GM19452 (cell line): ENCODE data around the gene LAPTM5.

Source experiments
- ATAC-seq: cut with Tn5 transposase; IDR thresholded peaks from one replicate; pipeline ENCODE4 v1.9.1; 2021; ENCODE audit not compliant: unreplicated experiment

Gene LAPTM5

DNA sequence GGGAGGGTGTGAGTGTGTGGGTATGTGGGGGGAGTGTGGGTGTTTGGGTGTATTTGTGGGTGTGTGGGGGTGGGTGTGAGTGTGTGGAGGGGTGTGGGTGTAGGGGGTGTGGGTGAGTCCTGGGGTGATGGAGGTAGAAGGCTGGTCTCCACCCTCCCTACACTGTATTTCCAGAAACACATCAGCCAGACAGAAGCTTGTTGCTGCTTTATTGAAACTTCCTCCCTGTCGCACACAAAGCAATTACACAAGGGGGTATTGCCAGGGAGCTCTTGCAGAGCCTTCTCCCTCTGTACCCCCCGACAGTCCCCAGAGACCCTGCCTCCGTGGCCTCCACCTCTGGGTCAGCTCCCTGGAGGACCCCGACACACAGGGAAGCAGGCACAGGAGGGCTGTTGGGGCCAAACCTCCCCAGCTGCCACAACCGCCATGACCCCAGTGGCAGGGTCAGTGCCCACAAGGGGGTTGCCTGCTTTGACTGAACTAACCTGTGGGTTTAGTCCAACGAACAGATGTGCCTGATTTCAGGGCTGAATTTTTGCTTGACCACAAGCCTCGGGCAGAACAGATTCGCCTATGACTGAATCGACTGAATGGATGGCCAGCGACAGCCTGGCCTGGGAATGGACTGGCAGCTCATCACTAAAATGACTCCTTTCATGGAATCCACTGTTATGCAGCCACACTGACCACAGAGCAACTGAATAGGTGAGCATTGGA, 25.1 kb downstream of the LAPTM5 start:
- no peak for ATAC-seq

DNA sequence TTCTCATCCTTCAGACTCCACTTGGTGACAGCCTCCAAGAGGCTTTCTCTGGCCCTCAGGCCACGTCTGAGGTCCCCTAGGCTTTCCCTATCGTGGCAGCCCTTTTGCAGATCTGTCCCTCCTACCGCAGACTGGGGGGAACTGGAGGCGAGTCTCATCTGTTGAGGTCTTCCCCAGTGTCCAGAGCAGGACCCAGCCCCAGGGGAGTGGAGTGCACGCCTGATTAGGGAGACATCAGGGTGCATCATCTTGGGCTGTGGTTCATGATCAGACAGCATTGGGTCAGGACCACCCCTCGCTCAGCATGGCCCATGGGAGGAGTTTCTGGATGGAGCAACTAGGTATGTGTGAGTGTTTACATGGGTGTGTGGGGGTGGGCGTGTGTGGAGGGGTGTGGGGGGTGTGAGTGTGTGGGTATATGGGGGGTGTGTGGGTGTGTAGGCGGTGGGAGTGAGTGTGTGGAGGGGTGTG, 25.7 kb downstream of the LAPTM5 start:
- ATAC-seq, result no peak

DNA sequence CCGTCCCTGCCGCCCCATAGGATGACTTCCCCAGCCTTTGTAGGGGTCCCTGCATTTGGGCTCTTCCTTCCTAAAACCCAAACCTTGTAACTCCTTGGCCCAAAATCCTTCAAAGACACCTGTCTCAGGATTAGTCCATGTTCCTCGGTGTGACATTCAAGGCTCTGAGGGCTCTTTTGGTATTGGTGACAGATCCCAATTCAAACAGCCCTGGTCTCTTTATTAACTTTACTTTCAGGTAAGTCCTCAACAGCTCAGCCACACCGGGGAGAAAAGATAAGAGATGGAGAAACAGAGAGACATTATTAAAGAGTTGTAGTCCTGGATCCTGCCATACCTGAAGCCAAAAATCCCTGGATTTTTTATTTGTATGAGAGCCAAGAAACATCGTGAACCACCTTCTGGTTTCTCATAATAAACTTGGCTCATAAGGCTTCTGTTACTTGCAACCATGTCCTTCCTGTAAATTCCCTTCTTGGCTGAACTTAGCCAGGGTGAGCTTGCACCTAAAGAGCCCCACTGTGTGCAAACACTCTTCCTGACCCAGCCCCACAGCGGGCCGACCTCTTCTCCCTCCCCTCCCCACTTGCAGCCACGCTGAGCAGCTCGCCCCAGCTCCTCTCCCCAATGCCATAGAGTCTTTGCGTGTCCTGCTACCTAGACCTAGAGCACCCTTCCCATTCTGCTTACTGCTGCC, 26.3 kb downstream of the LAPTM5 start:
- ATAC-seq, result no peak

DNA sequence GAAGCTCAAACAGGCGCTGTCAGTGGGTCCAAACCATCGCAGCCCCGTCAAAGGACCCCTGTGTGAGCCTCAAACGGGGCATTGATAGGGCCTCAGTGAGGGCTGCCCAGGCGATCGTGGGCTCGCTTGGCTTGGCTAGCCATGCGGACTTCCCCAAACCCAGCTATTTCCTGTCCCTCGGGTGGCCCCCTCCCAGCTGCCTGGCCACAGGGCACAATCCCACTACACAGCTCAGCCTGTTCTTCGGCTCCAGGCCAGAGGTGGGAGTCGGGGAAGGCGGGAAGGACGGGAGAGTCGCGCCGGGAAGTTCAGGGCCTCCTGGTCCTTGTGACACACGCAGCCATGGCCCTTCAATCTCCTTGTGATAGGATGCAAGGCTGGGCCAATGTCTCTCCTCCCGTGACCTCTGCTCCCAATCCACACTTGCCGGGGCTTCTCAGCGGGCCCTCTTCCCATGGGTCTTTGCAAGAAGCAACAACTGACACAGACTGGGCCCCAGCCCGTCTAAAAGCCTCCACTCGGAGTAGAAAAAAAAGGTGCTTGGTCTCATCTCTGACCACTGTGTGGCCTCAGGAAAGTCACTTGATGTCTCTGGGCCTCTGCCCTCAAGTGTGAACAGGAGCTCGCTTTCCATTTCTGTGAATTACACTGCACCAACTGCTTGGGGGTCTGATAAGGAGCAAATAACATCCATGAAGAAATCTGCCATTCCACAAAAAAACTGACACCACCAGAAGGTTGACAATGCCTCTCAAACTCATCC, 27.0 kb downstream of the LAPTM5 start:
- no peak for ATAC-seq

GRCh38 chr1:30729901-30730300, 27.7 kb downstream of the LAPTM5 start:
- no peak for ATAC-seq

- no peak for ATAC-seq
Observed at GRCh38 chr1:30728832-30729638, 28.5 kb downstream of the LAPTM5 start.

DNA sequence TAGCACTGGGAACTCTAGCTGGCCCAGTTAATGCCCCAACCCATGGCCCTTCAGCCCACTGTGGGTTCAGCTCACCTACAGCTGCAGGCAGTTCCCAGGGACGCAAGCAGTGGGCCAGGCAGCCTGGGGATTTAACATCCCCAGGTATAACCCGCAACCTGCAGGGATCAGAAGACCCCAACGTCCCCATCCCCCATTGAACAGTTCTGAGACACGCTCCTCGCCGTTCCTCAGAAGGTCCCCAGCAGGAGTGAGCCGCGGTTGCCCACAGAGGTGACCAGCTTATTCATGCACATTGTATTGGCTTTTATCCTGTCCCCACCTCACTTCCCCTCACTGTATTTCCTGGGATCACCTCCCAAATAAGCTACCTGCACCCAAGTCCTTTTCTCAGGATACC, 29.2 kb downstream of the LAPTM5 start:
- no peak for ATAC-seq

DNA sequence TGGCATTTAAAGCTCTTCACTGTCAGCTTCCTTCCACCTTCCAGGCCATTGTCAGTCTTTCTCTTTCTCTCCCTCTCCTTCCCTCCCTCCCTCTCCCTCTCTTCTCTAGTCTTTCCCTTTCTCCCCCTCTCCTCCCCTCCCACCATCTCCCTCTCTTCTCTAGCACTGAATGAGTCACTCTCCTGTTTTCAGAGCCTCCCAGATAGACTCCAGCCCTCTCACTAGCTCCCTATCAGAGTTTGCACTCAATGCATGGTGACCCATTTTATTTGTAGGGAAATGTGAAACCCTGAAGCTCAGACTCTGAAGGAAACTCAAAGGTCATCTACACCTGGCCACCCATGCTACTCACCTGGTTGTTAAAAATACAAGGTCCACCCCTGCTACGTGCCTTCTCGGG, 29.8 kb downstream of the LAPTM5 start:
- ATAC-seq, result no peak

DNA sequence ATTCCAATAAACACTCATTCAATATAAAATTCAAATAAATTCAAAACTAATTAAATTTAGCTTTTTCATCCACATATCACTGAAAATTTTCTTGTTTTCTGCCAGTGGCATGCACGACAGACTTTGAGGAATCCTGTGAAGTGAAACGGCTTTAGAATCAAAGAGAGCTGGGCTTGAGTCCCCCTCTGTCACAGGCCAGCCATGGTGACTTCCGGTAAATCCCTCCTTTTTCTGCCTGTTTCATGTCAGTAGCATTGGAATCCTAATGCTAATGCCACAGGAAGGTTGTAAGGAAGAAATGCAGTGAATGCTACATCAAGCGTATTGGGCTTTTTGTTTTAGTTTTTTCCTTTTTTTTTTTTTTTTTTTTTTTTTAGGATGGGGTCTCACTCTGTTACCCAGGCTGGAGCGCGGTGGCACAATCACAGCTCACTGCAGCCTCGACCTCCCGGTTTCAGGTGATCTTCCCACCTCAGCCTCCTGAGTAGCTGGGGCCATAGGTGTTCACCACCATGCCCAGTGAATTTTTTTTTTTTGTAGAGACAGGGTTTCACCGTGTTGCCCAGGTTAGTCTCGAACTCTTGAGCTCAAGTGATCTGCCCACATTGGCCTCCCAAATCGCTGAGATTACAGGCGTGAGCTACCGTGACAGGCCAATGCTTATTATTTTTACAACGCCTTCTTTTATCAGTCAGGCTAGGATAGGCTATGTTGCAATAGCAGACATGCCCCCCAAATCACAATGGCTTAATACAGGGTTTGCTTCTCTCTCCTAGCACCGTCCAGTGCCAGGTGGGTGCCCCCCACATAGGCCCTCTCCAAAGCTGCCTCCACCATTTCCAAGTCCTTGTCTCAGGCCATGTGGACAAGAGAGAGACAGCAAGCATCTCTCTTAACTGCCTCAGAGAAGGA, 30.5 kb downstream of the LAPTM5 start:
- no peak for ATAC-seq

GRCh38 chr1:30726236-30726635, 31.3 kb downstream of the LAPTM5 start:
- no peak for ATAC-seq

GRCh38 chr1:30725450-30726095, 32.0 kb downstream of the LAPTM5 start:
- no peak for ATAC-seq

DNA sequence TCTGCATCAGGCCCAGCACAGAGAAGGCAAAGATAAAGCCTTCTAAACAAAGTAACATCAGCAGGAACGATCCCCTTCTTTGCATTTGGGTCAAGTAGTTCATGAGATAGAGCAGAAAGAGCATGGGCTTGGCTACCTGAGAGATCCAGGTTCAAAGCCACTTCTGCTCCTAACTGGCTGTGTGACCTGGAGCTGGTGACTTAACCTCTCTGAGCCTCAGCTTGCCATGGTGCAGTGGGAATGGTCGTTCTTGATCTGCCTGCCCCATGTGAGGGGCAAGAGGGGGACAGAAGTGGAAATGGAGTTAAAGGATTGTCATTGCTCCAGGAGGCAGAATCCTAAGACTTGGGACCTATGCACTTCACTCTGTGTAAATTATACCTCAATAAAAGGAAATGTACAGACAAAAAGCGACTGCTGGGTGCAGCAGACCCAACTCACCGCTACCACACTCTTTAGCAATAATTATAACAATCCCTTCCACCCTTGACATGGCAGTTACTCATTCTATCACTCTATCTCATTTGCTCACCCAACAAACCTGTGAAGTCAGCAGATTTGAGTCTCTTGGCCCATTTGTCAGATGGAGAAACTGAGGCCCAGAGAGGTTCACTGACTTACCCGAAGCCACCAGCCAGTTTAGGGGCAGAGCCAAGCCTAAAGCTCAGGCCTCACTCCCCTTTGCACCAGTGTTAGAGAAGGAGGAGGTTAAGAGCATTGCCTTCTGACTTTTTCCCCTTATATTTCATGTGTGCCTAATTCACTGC, 32.7 kb downstream of the LAPTM5 start:
- no peak for ATAC-seq

DNA sequence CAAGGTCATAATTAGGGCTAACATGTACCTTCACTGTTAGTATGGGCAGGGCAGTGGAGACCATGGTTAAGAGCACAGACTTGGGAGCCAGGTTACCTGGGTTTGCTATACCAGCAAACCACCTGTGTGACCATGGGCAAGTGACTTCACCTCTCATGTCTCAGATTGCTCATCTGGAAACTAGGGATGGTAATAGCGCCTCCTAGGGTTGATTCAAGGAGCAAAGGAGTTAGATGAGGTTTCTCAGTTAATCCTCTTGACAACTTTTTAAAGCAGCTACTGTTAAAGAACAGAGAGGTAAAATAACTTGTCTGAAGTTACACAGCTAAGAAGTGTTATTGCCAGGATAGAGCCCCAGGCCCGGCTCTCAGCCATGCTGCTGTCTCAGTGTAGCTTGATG, 33.4 kb downstream of the LAPTM5 start:
- ATAC-seq, result no peak

GRCh38 chr1:30723331-30723755, 34.2 kb downstream of the LAPTM5 start, which contains the start of gene MATN1:
TSS of gene MATN1 (minus strand) at chr1:30723585. CDS start at chr1:30723551, 34 bp downstream.
- no peak for ATAC-seq

- ATAC-seq, result no peak
Observed at GRCh38 chr1:30721812-30722537, 35.6 kb downstream of the LAPTM5 start.

GRCh38 chr1:30721341-30721793, 36.2 kb downstream of the LAPTM5 start:
- no peak for ATAC-seq

- no peak for ATAC-seq
Observed at GRCh38 chr1:30720271-30721223, 37.0 kb downstream of the LAPTM5 start.
